ENCODE results near the gene ZBTB33.

The ZBTB33 gene

DNA sequence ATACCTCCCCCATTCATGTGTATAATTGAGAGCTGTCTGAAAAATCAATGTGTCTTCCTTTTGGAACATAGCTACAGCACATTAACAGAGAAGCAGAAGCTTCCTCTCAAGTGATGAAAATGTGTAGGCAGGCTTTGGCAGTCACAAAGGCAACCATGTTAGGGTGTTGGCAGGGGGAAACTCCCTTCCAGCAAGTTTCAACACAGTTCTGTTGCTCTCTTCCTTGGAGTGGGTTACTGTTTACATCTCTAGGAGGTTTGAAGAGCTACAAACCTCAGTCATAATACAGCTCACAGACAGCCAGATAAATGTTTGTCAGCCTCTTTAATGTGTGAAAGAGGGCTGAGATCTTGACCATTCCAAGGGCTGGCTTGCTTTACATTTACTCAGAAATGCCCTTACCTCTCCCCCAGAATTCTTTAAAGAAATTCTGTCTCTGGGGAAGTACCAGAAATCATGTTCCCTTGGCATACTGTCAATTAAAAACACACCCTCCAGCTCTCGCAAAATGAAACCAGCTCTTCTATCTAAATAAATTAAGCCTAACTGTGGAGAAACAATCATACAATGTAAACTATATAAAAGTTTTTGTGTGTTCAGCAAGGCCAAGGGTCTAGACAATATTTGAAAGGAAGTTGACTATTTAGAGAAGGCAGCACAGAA, 18.9 kb downstream of the ZBTB33 start:
- H2BK5ac ChIP-seq (ENCODE audit: low read depth, low read length, poor library complexity, severe bottlenecking) = no peak overlapping the region
- no peak overlapping the region for H3K14ac ChIP-seq (ENCODE audit: low read length in 2 of 2)
- H3K9ac ChIP-seq (ENCODE audit: low read length) = peak overlapping the region; percentile 21
- H3K9me3 ChIP-seq (ENCODE audit: control insufficient read depth, low read length) = no peaks in the 10 kb centered on the region
- H3K27me3 ChIP-seq (ENCODE audit: control insufficient read depth in 1 of 2, insufficient read depth in 1 of 2, low read length in 2 of 2) = peaks cover under 1 to 3% of the 10 kb centered on the region in 2 experiments
- no peak overlapping the region for H3K4me3 ChIP-seq (ENCODE audit: insufficient read depth in 1 of 2, low read depth in 1 of 2, low read length in 2 of 2)
- no peak overlapping the region for H3K4me2 ChIP-seq (ENCODE audit: low read length, poor library complexity, severe bottlenecking)
- DNase-seq = peak; percentile 25
- H3K4me1 ChIP-seq (ENCODE audit: control insufficient read depth, insufficient read depth, low read depth, low read length) = no peaks in the 10 kb centered on the region
- no peak overlapping the region for H3K18ac ChIP-seq (ENCODE audit: low read depth in 1 of 2, low read length in 2 of 2)
- H3K27ac ChIP-seq (ENCODE audit: low read length, poor library complexity, severe bottlenecking) = no peak overlapping the region
- no peak overlapping the region for H3K4ac ChIP-seq (ENCODE audit: low read depth in 1 of 2, low read length in 2 of 2)
- no peak overlapping the region for H2AFZ ChIP-seq (ENCODE audit: low read depth, low read length)
- H3K79me1 ChIP-seq (replicated peaks; ENCODE audit: low read length, poor library complexity, severe bottlenecking) = no peaks in the 10 kb centered on the region
- H2BK120ac ChIP-seq (ENCODE audit: low read depth, low read length) = no peak overlapping the region
- H2BK15ac ChIP-seq (ENCODE audit: low read depth, poor library complexity, severe bottlenecking) = no peak overlapping the region
- no peak overlapping the region for H4K91ac ChIP-seq (ENCODE audit: low read length)
- H4K8ac ChIP-seq (ENCODE audit: low read length) = no peak overlapping the region
- H3K36me3 ChIP-seq (ENCODE audit: control insufficient read depth in 1 of 2, insufficient read depth in 2 of 2, low read depth in 1 of 2, low read length in 2 of 2) = no peaks in the 10 kb centered on the region
- H2BK12ac ChIP-seq (ENCODE audit: low read length in 2 of 2) = no peak overlapping the region
- no CpG with 5 or more reads among the region's 1 CpG for WGBS
- no peak overlapping the region for H2AK5ac ChIP-seq (ENCODE audit: low read length, severe bottlenecking)
- no peak overlapping the region for H3K23ac ChIP-seq (ENCODE audit: low read length in 2 of 2)

GRCh38 chrX:120270567-120270966, 20.0 kb downstream of the ZBTB33 start:
- H2BK12ac ChIP-seq (ENCODE audit: low read length in 2 of 2) = no peak overlapping the region
- H3K79me1 ChIP-seq (replicated peaks; ENCODE audit: low read length, poor library complexity, severe bottlenecking) = no peaks in the 10 kb centered on the region
- peaks cover 2 to 6% of the 10 kb centered on the region in 2 experiments for H3K27me3 ChIP-seq (ENCODE audit: control insufficient read depth in 1 of 2, insufficient read depth in 1 of 2, low read length in 2 of 2)
- WGBS = 88% methylated on average over 4 of the region's 4 CpGs
- H3K36me3 ChIP-seq (ENCODE audit: control insufficient read depth in 1 of 2, insufficient read depth in 2 of 2, low read depth in 1 of 2, low read length in 2 of 2) = no peaks in the 10 kb centered on the region
- H2AK5ac ChIP-seq (ENCODE audit: low read length, severe bottlenecking) = no peak overlapping the region
- H3K9me3 ChIP-seq (ENCODE audit: control insufficient read depth, low read length) = no peaks in the 10 kb centered on the region
- DNase-seq = no peak
- H3K14ac ChIP-seq (ENCODE audit: low read length in 2 of 2) = no peak overlapping the region
- no peak overlapping the region for H3K9ac ChIP-seq (ENCODE audit: low read length)
- no peak overlapping the region for H3K18ac ChIP-seq (ENCODE audit: low read depth in 1 of 2, low read length in 2 of 2)
- no peak overlapping the region for H3K23ac ChIP-seq (ENCODE audit: low read length in 2 of 2)
- no peak overlapping the region for H3K4me3 ChIP-seq (ENCODE audit: insufficient read depth in 1 of 2, low read depth in 1 of 2, low read length in 2 of 2)
- H4K8ac ChIP-seq (ENCODE audit: low read length) = no peak overlapping the region
- no peak overlapping the region for H4K91ac ChIP-seq (ENCODE audit: low read length)
- H3K27ac ChIP-seq (ENCODE audit: low read length, poor library complexity, severe bottlenecking) = no peak overlapping the region
- H2BK120ac ChIP-seq (ENCODE audit: low read depth, low read length) = no peak overlapping the region
- H2AFZ ChIP-seq (ENCODE audit: low read depth, low read length) = no peak overlapping the region
- no peak overlapping the region for H3K4me2 ChIP-seq (ENCODE audit: low read length, poor library complexity, severe bottlenecking)
- no peak overlapping the region for H3K4ac ChIP-seq (ENCODE audit: low read depth in 1 of 2, low read length in 2 of 2)
- no peak overlapping the region for H2BK15ac ChIP-seq (ENCODE audit: low read depth, poor library complexity, severe bottlenecking)
- H3K4me1 ChIP-seq (ENCODE audit: control insufficient read depth, insufficient read depth, low read depth, low read length) = no peaks in the 10 kb centered on the region
- H2BK5ac ChIP-seq (ENCODE audit: low read depth, low read length, poor library complexity, severe bottlenecking) = no peak overlapping the region

- Histone ChIP-seq H3K4ac (ENCODE audit: low read depth in 1 of 2, low read length in 2 of 2) (no peak overlapping the region), H3K4me1 (ENCODE audit: control insufficient read depth, insufficient read depth, low read depth, low read length) (no peaks in the 10 kb centered on the region), H4K91ac (ENCODE audit: low read length) (no peak overlapping the region), H3K9ac (ENCODE audit: low read length) (no peak overlapping the region), H3K14ac (ENCODE audit: low read length in 2 of 2) (no peak overlapping the region), H3K18ac (ENCODE audit: low read depth in 1 of 2, low read length in 2 of 2) (no peak overlapping the region), H3K4me3 (ENCODE audit: insufficient read depth in 1 of 2, low read depth in 1 of 2, low read length in 2 of 2) (no peak overlapping the region), H3K27ac (ENCODE audit: low read length, poor library complexity, severe bottlenecking) (no peak overlapping the region), H2AFZ (ENCODE audit: low read depth, low read length) (no peak overlapping the region), H3K36me3 (ENCODE audit: control insufficient read depth in 1 of 2, insufficient read depth in 2 of 2, low read depth in 1 of 2, low read length in 2 of 2) (no peaks in the 10 kb centered on the region), H3K79me1 (replicated peaks; ENCODE audit: low read length, poor library complexity, severe bottlenecking) (no peaks in the 10 kb centered on the region), H4K8ac (ENCODE audit: low read length) (no peak overlapping the region), H3K23ac (ENCODE audit: low read length in 2 of 2) (no peak overlapping the region), H2BK12ac (ENCODE audit: low read length in 2 of 2) (no peak overlapping the region), H3K9me3 (ENCODE audit: control insufficient read depth, low read length) (no peaks in the 10 kb centered on the region), H3K4me2 (ENCODE audit: low read length, poor library complexity, severe bottlenecking) (no peak overlapping the region), H2BK120ac (ENCODE audit: low read depth, low read length) (no peak overlapping the region), H3K27me3 (ENCODE audit: control insufficient read depth in 1 of 2, insufficient read depth in 1 of 2, low read length in 2 of 2) (peaks cover 6% of the 10 kb centered on the region in 2 experiments), H2BK5ac (ENCODE audit: low read depth, low read length, poor library complexity, severe bottlenecking) (no peak overlapping the region), H2AK5ac (ENCODE audit: low read length, severe bottlenecking) (no peak overlapping the region), H2BK15ac (ENCODE audit: low read depth, poor library complexity, severe bottlenecking) (no peak overlapping the region)
- no CpG with 5 or more reads among the region's 2 CpGs for WGBS
- no peak for DNase-seq
Observed at GRCh38 chrX:120271218-120271617, 20.6 kb downstream of the ZBTB33 start.

DNA sequence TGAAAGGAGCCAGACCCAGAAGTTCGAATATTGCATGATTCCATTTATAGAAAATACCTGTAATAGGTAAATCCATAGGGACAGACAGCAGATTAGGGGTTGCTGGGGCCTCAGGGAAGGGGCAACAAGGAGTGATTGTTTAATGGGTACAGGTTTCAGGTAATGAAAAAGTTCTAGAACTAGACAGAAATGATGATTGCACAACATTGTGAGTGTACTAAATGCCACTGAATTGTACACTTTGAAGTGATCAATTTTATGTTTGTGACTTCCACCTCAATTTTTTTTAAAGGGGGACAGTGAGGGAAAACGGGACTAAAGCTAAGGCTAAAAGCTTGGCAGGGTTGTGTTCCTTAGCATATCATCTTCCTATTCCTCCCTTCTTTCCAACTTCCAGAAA, 23.5 kb downstream of the ZBTB33 start:
- no peak for DNase-seq
- Histone ChIP-seq H2AK5ac (ENCODE audit: low read length, severe bottlenecking) (no peak overlapping the region), H3K4me1 (ENCODE audit: control insufficient read depth, insufficient read depth, low read depth, low read length) (no peaks in the 10 kb centered on the region), H3K23ac (ENCODE audit: low read length in 2 of 2) (no peak overlapping the region), H3K4me2 (ENCODE audit: low read length, poor library complexity, severe bottlenecking) (no peak overlapping the region), H2AFZ (ENCODE audit: low read depth, low read length) (no peak overlapping the region), H2BK120ac (ENCODE audit: low read depth, low read length) (no peak overlapping the region), H3K27ac (ENCODE audit: low read length, poor library complexity, severe bottlenecking) (no peak overlapping the region), H3K36me3 (ENCODE audit: control insufficient read depth in 1 of 2, insufficient read depth in 2 of 2, low read depth in 1 of 2, low read length in 2 of 2) (no peaks in the 10 kb centered on the region), H3K18ac (ENCODE audit: low read depth in 1 of 2, low read length in 2 of 2) (no peak overlapping the region), H3K14ac (ENCODE audit: low read length in 2 of 2) (no peak overlapping the region), H4K8ac (ENCODE audit: low read length) (no peak overlapping the region), H2BK12ac (ENCODE audit: low read length in 2 of 2) (no peak overlapping the region), H4K91ac (ENCODE audit: low read length) (no peak overlapping the region), H3K4me3 (ENCODE audit: insufficient read depth in 1 of 2, low read depth in 1 of 2, low read length in 2 of 2) (no peak overlapping the region), H2BK15ac (ENCODE audit: low read depth, poor library complexity, severe bottlenecking) (no peak overlapping the region), H3K9ac (ENCODE audit: low read length) (no peak overlapping the region), H3K4ac (ENCODE audit: low read depth in 1 of 2, low read length in 2 of 2) (no peak overlapping the region), H3K79me1 (replicated peaks; ENCODE audit: low read length, poor library complexity, severe bottlenecking) (no peaks in the 10 kb centered on the region), H3K27me3 (ENCODE audit: control insufficient read depth in 1 of 2, insufficient read depth in 1 of 2, low read length in 2 of 2) (peaks cover 6 to 22% of the 10 kb centered on the region in 2 experiments), H2BK5ac (ENCODE audit: low read depth, low read length, poor library complexity, severe bottlenecking) (no peak overlapping the region), H3K9me3 (ENCODE audit: control insufficient read depth, low read length) (no peaks in the 10 kb centered on the region)
- 21% methylated on average over 1 of the region's 2 CpGs for WGBS

All from mesenchymal stem cell (in vitro differentiated cells and primary cell).